ENCODE data around the gene TFAP2C. TPM values are rescaled to one million over a fixed set of nuclear protein-coding genes. Genes with fewer than 3 reads are reported as not detected.
A peak's percentile ranks its signal among the peaks of the same experiment; 100 is the strongest.
"Not testable (repeated sequence)": the region's sequence is repeated elsewhere in the genome, so short reads cannot be mapped to it uniquely, and the experiment has no call there.

TFAP2C gene
- total RNA-seq, 1 donor from 2014 or later, result 12.5 TPM

DNA sequence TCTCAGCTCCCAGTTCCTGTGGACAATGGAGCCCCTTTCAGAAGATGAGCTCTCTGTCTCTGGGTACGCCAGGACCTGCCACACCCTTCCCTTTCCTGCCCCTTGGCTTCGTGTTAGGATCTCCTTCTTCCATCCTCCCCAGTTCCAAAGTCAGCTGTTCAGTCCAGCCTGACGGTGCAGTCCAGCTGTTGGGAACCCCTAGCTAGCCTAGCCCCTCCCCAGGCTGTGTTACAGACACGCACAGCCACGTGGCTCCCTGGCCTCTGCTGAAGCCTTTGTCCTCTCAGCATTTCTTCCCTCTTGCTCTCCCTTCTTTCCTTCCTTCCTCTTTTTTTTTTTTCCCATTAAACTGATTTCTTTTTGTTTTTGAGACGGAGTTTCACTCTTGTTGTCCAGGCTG lies 12.4 kb upstream of the TFAP2C start:
- no peak for DNase-seq (ENCODE audit: low spot score)

DNA sequence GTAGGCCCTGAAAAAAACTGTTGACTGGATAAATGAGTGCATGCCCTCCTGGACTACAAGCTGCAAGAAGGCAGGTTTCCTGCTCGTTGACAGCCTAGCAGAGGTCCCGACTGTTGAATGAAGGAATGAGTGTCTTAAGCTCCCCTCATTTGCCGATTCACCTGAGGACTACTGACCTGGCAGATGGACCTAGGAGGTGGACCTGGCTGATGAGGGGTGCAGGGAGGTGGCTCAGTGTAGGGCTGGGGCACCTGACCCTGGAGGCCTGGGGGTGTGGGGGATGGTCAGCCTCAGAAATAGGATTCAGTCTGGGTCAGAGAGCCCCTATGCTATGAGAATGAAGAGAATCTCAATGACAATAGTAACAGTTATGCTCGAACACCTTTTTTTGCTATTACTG lies 11.6 kb upstream of the TFAP2C start:
- no peak for DNase-seq (ENCODE audit: low spot score)

GRCh38 chr20:56621730-56622129 lies 7.4 kb upstream of the TFAP2C start:
- no peak for DNase-seq (ENCODE audit: low spot score)

GRCh38 chr20:56623930-56624329 lies 5.2 kb upstream of the TFAP2C start:
- not testable (repeated sequence) for DNase-seq (ENCODE audit: low spot score)

DNA sequence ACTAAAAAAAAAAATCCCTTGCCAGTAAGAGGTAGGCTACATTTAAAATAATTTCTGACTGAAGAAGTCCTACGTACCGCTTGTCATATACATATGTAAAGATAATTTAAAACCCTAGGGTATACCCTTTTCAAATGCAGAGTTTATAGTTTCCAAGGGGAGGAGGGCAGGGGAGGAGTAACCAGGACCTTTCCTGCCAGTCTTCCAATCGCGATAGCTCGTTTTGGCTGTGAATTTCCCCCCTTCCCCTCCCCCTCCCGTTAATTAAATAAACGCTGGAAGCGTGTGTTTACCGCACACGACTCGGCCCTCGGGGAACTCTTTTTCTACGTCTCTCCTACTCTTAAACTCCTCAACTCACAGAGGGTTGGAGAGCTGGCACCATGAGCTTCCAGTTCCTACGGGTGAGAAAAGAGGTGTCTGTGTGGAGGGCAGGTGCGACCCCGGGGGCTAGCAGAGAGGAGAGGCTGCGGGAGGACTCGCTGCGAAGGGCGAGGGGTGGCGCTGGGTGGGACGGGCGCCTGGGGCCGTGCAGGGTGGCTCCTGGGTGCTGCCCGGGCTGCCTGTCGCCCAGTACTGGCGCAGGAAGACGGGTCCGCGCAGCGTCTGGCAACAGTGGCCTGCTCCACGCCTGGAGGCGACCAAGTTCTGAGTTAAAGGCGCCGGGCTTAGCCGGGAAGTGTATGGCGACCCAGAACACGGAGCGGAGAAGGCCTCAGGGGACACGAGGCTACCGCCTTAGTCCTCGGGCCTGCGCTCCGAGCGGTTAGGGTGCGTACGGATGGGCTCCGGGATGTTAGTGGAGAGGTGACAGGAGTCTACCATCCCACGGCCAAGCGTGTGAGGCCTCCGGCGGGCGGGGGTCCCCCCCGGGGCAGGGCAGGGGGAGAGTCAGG lies 4.1 kb upstream of the TFAP2C start:
- no peak for DNase-seq (ENCODE audit: low spot score)

DNA sequence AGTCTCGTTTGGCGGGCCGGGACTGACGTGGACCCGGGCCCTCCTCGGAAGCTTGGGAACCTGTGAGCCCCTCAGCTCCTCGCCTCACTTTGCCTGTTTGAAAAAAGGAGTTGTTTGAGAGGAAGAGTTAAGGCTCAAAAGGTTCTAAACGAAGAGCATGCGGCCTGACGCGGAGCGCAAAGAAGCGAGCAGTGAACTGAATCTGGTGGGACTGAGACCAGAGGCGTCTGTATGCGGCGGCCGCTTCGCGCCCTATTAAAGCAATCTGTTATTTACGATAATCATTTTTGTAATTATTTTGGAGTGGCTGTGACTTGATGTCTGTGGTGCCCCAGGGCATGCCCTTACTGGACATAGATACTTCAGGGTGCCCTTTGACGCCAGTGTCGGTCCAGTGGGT lies 3.3 kb upstream of the TFAP2C start:
- no peak for DNase-seq (ENCODE audit: low spot score)

GRCh38 chr20:56626367-56627121 lies 2.6 kb upstream of the TFAP2C start:
- peak; percentile 59 for DNase-seq (ENCODE audit: low spot score)

- no peak for DNase-seq (ENCODE audit: low spot score)
Observed at GRCh38 chr20:56627122-56628014, 1.7 kb upstream of the TFAP2C start.

GRCh38 chr20:56628015-56628872 lies 862 bp upstream of the TFAP2C start:
- DNase-seq (ENCODE audit: low spot score), result no peak

DNA sequence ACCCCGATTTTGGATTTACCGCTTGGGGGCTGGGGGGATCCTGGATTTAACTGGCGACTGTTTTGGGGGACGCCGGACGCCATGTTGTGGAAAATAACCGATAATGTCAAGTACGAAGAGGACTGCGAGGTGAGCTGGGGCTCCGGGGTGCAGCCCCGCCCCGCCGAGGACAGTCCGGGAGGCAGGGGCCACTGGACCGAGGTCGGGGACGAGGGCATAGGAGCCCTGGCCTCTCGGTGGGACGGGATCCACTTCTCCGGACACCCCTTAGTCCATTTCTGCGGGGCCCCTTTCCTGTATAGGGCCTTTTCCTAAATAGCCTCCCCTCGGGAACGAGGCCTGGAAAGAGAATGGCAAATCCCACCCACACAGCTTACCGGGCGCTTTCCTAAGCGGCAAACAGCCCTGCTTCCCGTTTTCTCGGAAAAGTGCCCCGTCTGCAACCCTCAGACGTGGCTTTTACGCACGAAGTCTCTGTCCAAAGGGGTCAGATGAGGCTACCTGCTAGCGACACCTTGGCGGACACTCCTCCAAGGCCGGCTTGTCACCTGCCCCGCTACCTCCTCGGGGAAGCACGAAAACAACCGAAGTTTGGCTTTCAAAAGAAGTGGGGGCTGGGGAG lies 469 bp downstream of the TFAP2C start:
- DNase-seq (ENCODE audit: low spot score), result no peak

DNA sequence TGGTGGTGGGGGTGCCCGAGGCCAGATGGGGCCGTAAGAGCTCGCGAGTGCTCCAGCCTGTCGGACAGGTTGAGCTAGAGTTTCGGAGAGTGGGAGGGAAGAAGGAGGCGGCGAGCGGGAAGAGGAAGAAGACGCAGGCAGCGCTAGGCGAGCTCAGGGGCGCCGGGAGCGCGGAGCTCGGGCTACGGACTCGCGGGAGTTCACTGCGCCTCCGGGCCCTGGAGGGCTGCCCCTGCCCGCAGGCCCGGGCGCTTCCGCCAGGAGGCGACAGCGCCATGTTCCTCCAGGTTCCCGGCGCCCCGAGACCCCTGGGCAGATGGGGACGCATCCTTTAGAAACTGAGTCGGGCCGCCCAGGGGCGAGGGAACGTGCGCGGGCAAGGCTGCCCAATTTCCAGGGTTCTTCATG lies 984 bp downstream of the TFAP2C start:
- DNase-seq (ENCODE audit: low spot score), result peak; percentile 91

GRCh38 chr20:56630506-56631317 lies 1.6 kb downstream of the TFAP2C start:
- DNase-seq (ENCODE audit: low spot score), result no peak

GRCh38 chr20:56631318-56631989 lies 2.3 kb downstream of the TFAP2C start:
- DNase-seq (ENCODE audit: low spot score), result no peak

DNA sequence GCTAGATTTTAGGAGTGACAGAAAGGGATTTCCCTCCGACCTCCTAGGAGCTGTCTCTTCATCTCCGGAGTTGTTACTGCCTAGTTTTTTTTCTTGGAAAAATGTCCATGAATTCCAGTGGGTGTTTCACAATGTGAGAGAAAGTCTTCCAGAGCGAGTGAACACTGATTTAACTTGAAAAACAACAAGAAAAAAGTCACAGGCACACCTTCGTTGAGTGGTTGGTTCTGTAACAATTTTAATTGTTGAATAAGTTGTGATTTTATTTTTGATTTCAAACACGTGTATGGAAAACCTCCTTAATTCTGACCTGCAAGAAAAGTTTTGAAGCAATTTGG lies 2.9 kb downstream of the TFAP2C start:
- no peak for DNase-seq (ENCODE audit: low spot score)

DNA sequence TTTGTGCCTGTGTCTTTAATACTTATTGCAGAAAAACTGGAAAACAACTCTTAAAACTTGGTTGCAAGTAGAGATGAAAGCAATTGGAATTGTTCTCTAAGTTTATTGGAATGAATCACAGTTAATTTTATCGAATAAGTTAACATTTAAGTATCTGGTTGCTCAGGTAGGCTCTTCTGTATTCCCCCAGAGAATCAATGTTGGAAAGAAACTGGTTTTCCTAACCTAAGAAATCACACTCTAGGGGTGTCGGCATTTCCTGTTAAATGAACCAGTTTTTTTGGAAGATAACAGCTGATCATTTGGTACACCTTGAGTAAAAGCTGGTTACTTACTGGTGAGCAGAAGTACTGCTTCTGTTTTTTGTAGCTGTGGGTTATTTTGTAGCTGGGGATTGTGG lies 5.2 kb downstream of the TFAP2C start:
- no peak for DNase-seq (ENCODE audit: low spot score)

DNA sequence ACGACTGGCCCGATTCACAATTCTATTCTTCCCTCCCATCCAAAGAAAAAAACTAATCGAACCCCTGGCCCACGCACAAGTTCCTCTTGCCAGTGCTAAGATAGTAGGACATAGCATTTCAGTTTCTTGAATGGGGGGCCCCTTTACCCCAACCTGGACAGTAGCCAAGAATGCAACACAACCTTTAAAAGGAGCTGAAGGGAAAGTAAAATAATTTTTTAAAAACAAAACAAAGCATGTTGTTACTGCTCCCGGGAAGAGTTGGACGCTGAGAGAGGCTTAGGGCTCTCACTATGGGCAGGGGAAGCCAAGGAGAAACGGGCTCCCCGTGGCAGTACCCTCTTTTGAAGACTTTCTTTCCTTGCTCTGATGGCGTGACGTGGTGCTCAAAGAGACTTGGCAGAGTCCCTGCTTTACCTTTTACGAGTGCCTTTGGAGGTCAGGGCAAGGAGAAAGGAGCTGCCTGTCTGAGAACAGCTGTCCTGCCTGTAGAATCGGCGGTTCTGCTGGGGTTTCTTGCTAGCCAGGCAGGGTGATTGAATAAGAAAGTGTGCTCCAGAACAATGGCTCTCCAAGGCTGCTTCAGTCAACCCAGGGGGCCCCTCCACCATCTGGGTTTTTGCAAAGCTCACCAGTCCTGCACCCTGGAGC lies 5.8 kb downstream of the TFAP2C start:
- DNase-seq (ENCODE audit: low spot score), result no peak

GRCh38 chr20:56636716-56637115 lies 7.6 kb downstream of the TFAP2C start:
- DNase-seq (ENCODE audit: low spot score), result no peak

GRCh38 chr20:56637576-56637975 lies 8.5 kb downstream of the TFAP2C start:
- DNase-seq (ENCODE audit: low spot score), result no peak

- no peak for DNase-seq (ENCODE audit: low spot score)
Observed at GRCh38 chr20:56646599-56646998, 17.5 kb downstream of the TFAP2C start.
